Nucleus accumbens (tissue), 56 donors: ENCODE measurements around the gene CCDC172.

ENCODE experiments used
- DNase-seq, 56 donors: peaks; one replicate each; lab custom pipeline; 2025; lab: John Stamatoyannopoulos, UW

Gene CCDC172

DNA sequence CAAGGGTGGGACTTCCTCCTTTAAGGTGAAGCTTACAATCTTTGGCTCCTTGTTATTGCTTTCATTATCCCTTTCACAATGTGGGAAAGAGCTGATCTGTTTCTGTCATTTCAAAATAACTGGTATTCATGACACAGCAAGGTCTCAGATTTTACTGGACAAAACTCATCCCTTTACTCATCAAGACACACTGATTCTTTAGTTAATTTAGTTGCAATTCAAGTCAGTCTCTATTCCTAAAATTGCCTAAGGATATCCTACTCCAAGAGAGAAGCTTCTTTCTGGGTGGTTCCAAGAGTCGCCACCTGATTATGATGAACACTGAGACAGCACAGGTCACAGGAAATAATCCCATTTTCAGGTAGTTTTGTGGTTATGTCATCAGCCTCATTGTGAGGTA, 97.6 kb downstream of the CCDC172 start:
- DNase-seq = no peak

DNA sequence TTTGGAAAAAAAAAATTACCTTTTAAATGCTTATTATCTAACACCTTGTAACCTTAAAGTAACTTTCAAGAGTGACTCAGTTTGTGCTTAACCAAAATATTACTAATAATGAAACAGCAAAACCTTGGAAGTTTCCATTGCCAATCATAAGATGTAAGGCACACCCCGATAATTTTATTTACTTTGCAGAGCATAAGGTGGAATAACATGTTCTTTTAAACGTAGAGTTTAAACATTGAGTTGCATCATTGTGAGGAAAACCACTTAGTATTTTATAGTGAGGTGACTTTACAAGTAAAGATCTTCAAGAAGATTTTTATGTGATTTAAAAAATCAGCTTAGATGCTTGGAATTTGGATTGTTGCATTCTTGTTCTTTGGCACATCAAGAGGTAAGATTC, 103.4 kb downstream of the CCDC172 start, which contains the start of gene PNLIPRP3:
PNLIPRP3 (plus strand) TSS at position 177 of the 400 bp plus-strand sequence; CDS start at position 343, 166 bp downstream.
- no peak for DNase-seq

DNA sequence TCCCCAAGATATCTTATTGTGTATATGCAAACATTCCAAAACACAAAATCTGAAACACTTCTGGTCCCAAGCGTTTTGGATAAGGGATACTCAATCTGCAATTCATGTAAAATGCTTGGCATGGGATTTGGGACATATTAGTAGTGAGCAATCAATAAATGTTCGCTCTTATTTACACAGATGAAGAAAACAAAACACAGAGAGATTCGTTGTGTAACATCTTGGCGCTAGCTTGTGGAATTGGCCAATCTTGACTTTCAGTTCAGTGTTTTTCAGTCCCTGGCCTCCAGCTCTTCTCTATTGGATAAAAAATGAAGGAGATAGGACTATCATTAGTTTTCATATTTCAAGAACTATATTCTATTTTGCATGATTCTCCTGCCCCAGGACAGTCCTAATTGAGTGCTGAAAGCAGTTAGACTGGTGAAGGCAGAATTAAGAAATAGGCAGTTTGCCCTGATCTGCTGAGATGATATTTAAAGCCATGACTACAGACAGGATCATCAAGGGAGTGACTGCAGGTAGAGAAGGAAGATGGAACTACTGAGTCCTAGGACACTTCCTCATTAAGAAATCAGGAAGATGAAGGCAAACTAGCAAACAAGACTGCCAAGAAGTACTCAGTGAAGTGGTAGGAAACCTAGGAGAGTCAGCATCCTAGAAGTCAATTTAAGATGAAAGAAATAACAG, 105.2 kb downstream of the CCDC172 start:
- DNase-seq = no peak
